Activated CD8-positive, alpha-beta memory T cell treated with anti-CD3 and anti-CD28 coated beads, Interleukin-2, amount 50 U/mL, for 1 hour (primary cell): ENCODE results near the gene SAMD4B.

ENCODE experiments used
- DNase-seq: peaks from one replicate; pipeline ENCODE4 v3.0.0-alpha.2; 2020; ENCODE audit errors: extremely low read depth

Gene SAMD4B

GRCh38 chr19:39409208-39410016 lies 67.2 kb downstream of the SAMD4B start:
- DNase-seq: peak; percentile 93

- no peak for DNase-seq
These were observed 68.0 kb downstream of the SAMD4B start for GRCh38 chr19:39410017-39410830.

- DNase-seq: no peak
These were observed 68.5 kb downstream of the SAMD4B start for GRCh38 chr19:39410831-39411080.

- no peak for DNase-seq
These were observed 69.0 kb downstream of the SAMD4B start for GRCh38 chr19:39411081-39411831.

GRCh38 chr19:39411832-39412099 lies 69.5 kb downstream of the SAMD4B start:
- peak; percentile 92 for DNase-seq

- peak; percentile 97 for DNase-seq
These were observed 70.1 kb downstream of the SAMD4B start, which contains the start of gene PLEKHG2 for GRCh38 chr19:39412100-39412866. Gene PLEKHG2 (plus strand): TSS chr19:39412669. CDS start chr19:39414087, 1,418 bp downstream.

- DNase-seq: no peak
These were observed 70.6 kb downstream of the SAMD4B start for GRCh38 chr19:39412867-39413271.

GRCh38 chr19:39413272-39413910 lies 71.2 kb downstream of the SAMD4B start:
- DNase-seq: no peak

- DNase-seq: no peak
These were observed 71.8 kb downstream of the SAMD4B start for GRCh38 chr19:39413911-39414608.

GRCh38 chr19:39415111-39416046 lies 73.2 kb downstream of the SAMD4B start:
- DNase-seq: no peak

GRCh38 chr19:39416152-39417120 lies 74.2 kb downstream of the SAMD4B start:
- DNase-seq: no peak

GRCh38 chr19:39417463-39418181 lies 75.4 kb downstream of the SAMD4B start:
- DNase-seq: no peak

GRCh38 chr19:39419003-39419402 lies 76.8 kb downstream of the SAMD4B start:
- DNase-seq: no peak

GRCh38 chr19:39420769-39421168 lies 78.5 kb downstream of the SAMD4B start:
- no peak for DNase-seq

GRCh38 chr19:39422020-39422419 lies 79.8 kb downstream of the SAMD4B start:
- DNase-seq: no peak

GRCh38 chr19:39423258-39424086 lies 81.3 kb downstream of the SAMD4B start:
- DNase-seq: no peak

- DNase-seq: no peak
These were observed 82.7 kb downstream of the SAMD4B start for GRCh38 chr19:39424934-39425333.
